Smooth muscle cell (in vitro differentiated cells): ENCODE measurements around the gene CDH13. TPM values are rescaled to one million over a fixed set of nuclear protein-coding genes. Genes with fewer than 3 reads are reported as not detected.

Source experiments
- DNase-seq: peaks from one replicate; lab custom pipeline; 2025; ENCODE audit not compliant: unreplicated experiment; lab: John Stamatoyannopoulos, UW
- H2AFZ ChIP-seq: fragments of 200-600 bp; sonication (generic); 2 replicates; pipeline ENCODE4 v1.6.0; 2016; ENCODE audit warnings: antibody characterized with exemption, low read depth, mild to moderate bottlenecking
- H3F3A ChIP-seq: fragments of 200-600 bp; sonication (generic); 2 replicates; pipeline ENCODE4 v1.6.0; 2017; ENCODE audit warnings: antibody characterized with exemption, low read depth
- H3K27ac ChIP-seq: fragments of 200-600 bp; sonication (generic); 2 replicates; pipeline ENCODE4 v1.5.1; 2016; ENCODE audit warnings: low read depth, mild to moderate bottlenecking
- H3K27me3 ChIP-seq: fragments of 200-600 bp; sonication (generic); 2 replicates; pipeline ENCODE4 v1.6.1; 2016; ENCODE audit warnings: low read depth, mild to moderate bottlenecking
- H3K36me3 ChIP-seq: fragments of 200-600 bp; sonication (generic); 2 replicates; pipeline ENCODE4 v1.5.1; 2016; ENCODE audit warnings: low read depth
- H3K4me1 ChIP-seq: fragments of 200-600 bp; sonication (generic); 2 replicates; pipeline ENCODE4 v1.5.1; 2016; ENCODE audit warnings: low read depth
- H3K4me2 ChIP-seq: fragments of 200-600 bp; sonication (generic); 2 replicates; pipeline ENCODE4 v1.6.0; 2016; ENCODE audit warnings: mild to moderate bottlenecking
- H3K4me3 ChIP-seq: fragments of 200-600 bp; sonication (generic); 2 replicates; pipeline ENCODE4 v1.5.1; 2016; ENCODE audit warnings: mild to moderate bottlenecking
- H3K79me2 ChIP-seq: fragments of 200-600 bp; sonication (generic); 2 replicates; pipeline ENCODE4 v1.6.0; 2016; ENCODE audit warnings: low read depth, mild to moderate bottlenecking
- H3K9ac ChIP-seq: fragments of 200-600 bp; sonication (generic); 2 replicates; pipeline ENCODE4 v1.6.0; 2016; ENCODE audit warnings: low read depth
- H3K9me3 ChIP-seq: fragments of 200-600 bp; sonication (generic); replicated peaks from 2 replicates; pipeline ENCODE4 v1.5.1; 2016; ENCODE audit warnings: low read depth
- H4K20me1 ChIP-seq: fragments of 200-600 bp; sonication (generic); 2 replicates; pipeline ENCODE4 v1.6.0; 2016; ENCODE audit warnings: low read depth
- CTCF ChIP-seq: fragments of 200-600 bp; sonication (generic); IDR thresholded peaks from 2 replicates; pipeline ENCODE4 v1.5.1; 2017; ENCODE audit warnings: borderline replicate concordance, mild to moderate bottlenecking, antibody characterized with exemption; ENCODE audit not compliant: insufficient read depth, poor library complexity, severe bottlenecking
- WGBS: methylation state at CpG from one replicate; pipeline ENCODE4 v1.1.7; 2016; ENCODE audit warnings: low lambda C conversion rate; 5-methylcytosine and 5-hydroxymethylcytosine counted together
- polyA plus RNA-seq: library from polyadenylated mRNA; unstranded; fragments of >200 nt; fragmentation: Nextera tagmentation; extraction: Ambion mirVana; gene quantifications from 2 replicates; pipeline ENCODE4 v1.2.1, GENCODE V29; 2016
- total RNA-seq: library from RNA; depleted of rRNA; stranded (reverse); fragments of >200 nt; gene quantifications from 2 replicates; pipeline ENCODE4 v1.2.3, GENCODE V29; 2014

CDH13 gene
- total and polyA plus RNA-seq, 2 experiments from 2014 or later: 12.1 to 32.2 TPM

DNA sequence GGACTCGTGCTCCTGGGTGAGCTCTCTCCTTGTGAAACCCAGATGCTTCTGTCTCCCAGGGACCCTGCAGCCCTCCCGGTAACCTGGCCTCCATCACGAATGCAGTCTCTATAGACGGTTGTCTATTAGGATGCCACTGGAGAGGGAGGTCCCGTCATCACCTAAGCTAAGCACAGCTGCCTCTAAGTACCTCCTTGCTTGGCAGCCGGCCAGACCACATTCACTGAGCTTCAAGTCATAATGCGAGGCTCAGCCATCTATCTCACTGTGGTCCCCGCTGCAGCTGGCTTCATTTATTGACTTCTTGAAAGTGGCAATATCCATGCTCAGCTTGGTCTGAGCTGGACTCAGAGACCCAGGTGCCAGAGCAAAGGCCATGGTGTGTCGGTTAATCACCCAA lies 1106.5 kb downstream of the CDH13 start:
- no peaks in the 10 kb centered on the region for H3F3A ChIP-seq
- no peak for DNase-seq
- no peak for TF ChIP-seq CTCF
- H3K27me3 ChIP-seq: no peaks in the 10 kb centered on the region
- WGBS: 82% methylated on average over 9 of the region's 9 CpGs
- no peak overlapping the region for H3K27ac ChIP-seq
- no peak overlapping the region for H2AFZ ChIP-seq
- H4K20me1 ChIP-seq: no peaks in the 10 kb centered on the region
- no peaks in the 10 kb centered on the region for H3K79me2 ChIP-seq
- no peak overlapping the region for H3K4me2 ChIP-seq
- H3K36me3 ChIP-seq: no peaks in the 10 kb centered on the region
- H3K4me1 ChIP-seq: no peaks in the 10 kb centered on the region
- peaks cover 7% of the 10 kb centered on the region for H3K9me3 ChIP-seq
- no peak overlapping the region for H3K4me3 ChIP-seq
- no peak overlapping the region for H3K9ac ChIP-seq

DNA sequence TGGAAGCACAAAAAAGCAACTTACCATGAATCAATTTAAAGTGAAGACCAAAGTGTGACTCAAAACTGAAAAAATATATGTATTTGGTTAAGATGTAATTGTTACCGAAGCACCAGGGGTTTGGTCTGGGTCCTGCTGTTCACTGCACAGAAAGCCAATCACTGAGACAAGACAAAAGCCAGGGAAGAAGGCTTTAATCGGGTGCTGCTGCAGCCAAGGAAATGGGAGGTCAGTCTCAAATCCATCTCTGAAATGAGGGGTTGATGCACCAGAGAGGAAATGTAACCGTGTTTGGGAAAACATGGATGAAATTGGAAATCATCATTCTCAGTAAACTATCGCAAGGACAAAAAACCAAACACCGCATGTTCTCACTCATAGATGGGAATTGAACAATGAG lies 1107.4 kb downstream of the CDH13 start:
- Histone ChIP-seq H3F3A (no peaks in the 10 kb centered on the region), H3K9ac (no peak overlapping the region), H4K20me1 (no peaks in the 10 kb centered on the region), H3K4me1 (no peaks in the 10 kb centered on the region), H2AFZ (no peak overlapping the region), H3K9me3 (peaks cover 7% of the 10 kb centered on the region), H3K79me2 (no peaks in the 10 kb centered on the region), H3K27me3 (no peaks in the 10 kb centered on the region), H3K27ac (no peak overlapping the region), H3K4me2 (no peak overlapping the region), H3K4me3 (no peak overlapping the region), H3K36me3 (no peaks in the 10 kb centered on the region)
- no peak for DNase-seq
- WGBS: 77% methylated on average over 5 of the region's 5 CpGs
- no peak for TF ChIP-seq CTCF

GRCh38 chr16:83737729-83738354 lies 1111.1 kb downstream of the CDH13 start:
- Histone ChIP-seq H3K36me3 (no peaks in the 10 kb centered on the region), H3K4me1 (no peaks in the 10 kb centered on the region), H3K9ac (no peak overlapping the region), H3K79me2 (no peaks in the 10 kb centered on the region), H4K20me1 (no peaks in the 10 kb centered on the region), H3K9me3 (peaks cover 7% of the 10 kb centered on the region), H3K4me3 (no peak overlapping the region), H3F3A (no peaks in the 10 kb centered on the region), H2AFZ (no peak overlapping the region), H3K27ac (no peak overlapping the region), H3K27me3 (no peaks in the 10 kb centered on the region), H3K4me2 (no peak overlapping the region)
- no peak for DNase-seq
- TF ChIP-seq CTCF: no peak
- WGBS: 89% methylated on average over 11 of the region's 11 CpGs

DNA sequence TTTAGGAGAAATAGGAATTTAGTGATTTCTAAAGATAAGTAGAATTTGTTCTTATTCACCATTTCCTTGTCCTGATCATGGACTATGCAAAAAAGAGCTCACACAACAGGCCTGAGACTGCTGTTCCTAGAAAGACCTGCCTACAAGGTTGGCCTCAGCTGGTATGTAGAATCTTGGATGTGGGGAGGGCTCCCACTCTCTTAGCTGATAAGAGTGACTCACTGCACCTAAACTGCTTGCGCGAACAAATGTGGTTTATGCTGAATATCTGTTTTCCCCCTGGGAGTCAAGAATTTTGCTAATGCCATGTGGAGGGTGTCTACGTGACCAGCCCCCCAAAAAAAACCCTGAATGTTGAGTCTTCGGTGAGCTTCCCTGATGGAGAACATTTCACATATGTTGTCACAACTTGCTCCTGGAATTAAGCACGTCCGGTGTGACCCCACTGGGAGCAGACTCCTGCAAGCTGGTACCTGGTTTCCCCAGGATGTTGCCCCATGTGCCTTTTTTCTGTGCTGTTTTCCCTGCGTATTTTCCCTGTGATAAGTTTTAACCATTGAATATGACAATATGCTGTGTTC lies 1112.2 kb downstream of the CDH13 start:
- no peak overlapping the region for H3K9ac ChIP-seq
- H2AFZ ChIP-seq: no peak overlapping the region
- no peak for TF ChIP-seq CTCF
- no peak overlapping the region for H3K27ac ChIP-seq
- no peak for DNase-seq
- H3K4me2 ChIP-seq: no peak overlapping the region
- no peaks in the 10 kb centered on the region for H3K36me3 ChIP-seq
- H3F3A ChIP-seq: no peaks in the 10 kb centered on the region
- H3K4me3 ChIP-seq: no peak overlapping the region
- 81% methylated on average over 7 of the region's 7 CpGs for WGBS
- no peaks in the 10 kb centered on the region for H3K4me1 ChIP-seq
- peaks cover 7% of the 10 kb centered on the region for H3K9me3 ChIP-seq
- H4K20me1 ChIP-seq: no peaks in the 10 kb centered on the region
- H3K79me2 ChIP-seq: no peaks in the 10 kb centered on the region
- no peaks in the 10 kb centered on the region for H3K27me3 ChIP-seq
